GM19463 (cell line): ENCODE measurements around the gene HOXC6.
A peak's percentile ranks its signal among the peaks of the same experiment; 100 is the strongest.

Experiments used
- ATAC-seq: cut with Tn5 transposase; IDR thresholded peaks from one replicate; pipeline ENCODE4 v1.9.1; 2021; ENCODE audit warnings: mild to moderate bottlenecking, moderate library complexity; ENCODE audit not compliant: unreplicated experiment

HOXC6 gene

GRCh38 chr12:54012631-54013409, 15.4 kb upstream of the HOXC6 start:
- ATAC-seq: no peak

- no peak for ATAC-seq
Measured at GRCh38 chr12:54014377-54015017, 13.7 kb upstream of the HOXC6 start.

GRCh38 chr12:54015018-54015931, 13.0 kb upstream of the HOXC6 start:
- ATAC-seq: no peak

DNA sequence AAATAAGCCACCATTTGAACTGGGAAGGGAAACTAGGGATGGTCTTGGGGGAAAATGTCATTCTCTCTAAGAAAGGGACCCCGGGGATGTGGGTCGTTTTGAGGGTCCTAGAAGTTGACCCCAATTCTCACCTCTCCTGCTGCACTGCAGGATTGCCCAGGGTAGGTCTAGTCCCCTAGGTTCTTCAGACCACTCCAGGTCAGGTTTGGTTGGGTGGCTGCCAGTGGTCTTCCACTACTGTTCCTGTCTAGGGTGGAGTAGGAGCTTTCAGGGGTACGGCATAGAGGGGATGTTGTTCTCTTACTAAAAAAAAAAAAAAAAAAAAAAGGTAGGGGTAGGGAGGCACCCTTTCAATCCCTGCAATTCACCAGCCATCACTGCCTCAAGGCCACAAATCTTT, 12.2 kb upstream of the HOXC6 start:
- ATAC-seq: no peak

GRCh38 chr12:54016478-54016964, 11.7 kb upstream of the HOXC6 start:
- no peak for ATAC-seq

DNA sequence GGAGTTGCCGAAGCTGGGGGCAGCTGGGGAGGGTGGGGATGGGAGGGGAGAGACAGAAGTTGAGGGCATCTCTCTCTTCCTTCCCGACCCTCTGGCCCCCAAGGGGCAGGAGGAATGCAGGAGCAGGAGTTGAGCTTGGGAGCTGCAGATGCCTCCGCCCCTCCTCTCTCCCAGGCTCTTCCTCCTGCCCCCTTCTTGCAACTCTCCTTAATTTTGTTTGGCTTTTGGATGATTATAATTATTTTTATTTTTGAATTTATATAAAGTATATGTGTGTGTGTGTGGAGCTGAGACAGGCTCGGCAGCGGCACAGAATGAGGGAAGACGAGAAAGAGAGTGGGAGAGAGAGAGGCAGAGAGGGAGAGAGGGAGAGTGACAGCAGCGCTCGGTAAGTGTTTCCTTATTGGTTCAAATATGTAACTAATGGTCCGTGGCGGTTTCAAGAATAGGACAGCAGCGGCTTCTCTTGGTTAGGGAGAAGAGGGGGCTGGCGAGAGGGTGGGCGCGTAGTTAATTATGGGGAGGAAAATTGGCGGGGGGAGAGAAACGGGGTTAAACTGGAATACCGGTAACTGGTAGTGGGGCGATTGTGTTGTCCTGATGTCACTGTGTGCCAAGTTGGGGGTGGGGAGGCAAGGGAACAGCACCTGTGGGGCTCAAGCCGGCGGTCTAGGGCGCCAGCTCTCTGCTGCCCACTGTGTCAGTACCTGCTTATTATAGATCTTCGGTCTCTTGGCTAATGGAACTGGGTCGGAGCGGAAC, 11.0 kb upstream of the HOXC6 start:
- ATAC-seq: peak; percentile 28

DNA sequence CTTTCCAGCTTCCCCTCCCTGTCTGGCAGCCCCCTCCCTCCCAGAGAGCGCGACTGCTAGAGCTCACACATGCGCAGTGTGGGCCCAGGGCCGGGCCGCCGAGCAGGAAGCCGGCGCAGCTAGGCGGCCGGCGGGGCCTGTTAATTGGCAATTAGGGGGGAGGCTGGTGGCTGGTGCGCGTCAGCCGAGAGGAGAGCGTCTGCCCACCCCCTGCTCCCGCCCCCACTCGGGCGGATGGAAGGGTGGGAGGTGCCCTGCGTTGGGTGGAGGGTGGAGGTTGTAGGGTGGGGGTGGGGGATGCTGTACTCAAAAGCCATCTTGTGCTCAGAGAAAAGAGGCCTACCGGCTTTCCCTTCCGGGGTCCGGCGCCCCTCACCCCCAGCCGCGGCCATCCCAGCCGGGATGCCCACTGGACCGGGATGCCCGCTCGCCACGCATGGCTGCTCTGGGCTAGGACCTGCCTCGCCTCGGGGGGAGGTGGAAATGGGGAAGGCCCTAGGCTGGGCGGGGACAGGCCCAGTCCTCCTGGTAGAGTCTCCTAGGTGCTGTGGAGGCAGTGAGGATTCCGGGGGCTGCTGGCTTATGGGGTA, 10.3 kb upstream of the HOXC6 start:
- peak; percentile 84 for ATAC-seq

GRCh38 chr12:54018468-54018984, 9.7 kb upstream of the HOXC6 start:
- no peak for ATAC-seq

DNA sequence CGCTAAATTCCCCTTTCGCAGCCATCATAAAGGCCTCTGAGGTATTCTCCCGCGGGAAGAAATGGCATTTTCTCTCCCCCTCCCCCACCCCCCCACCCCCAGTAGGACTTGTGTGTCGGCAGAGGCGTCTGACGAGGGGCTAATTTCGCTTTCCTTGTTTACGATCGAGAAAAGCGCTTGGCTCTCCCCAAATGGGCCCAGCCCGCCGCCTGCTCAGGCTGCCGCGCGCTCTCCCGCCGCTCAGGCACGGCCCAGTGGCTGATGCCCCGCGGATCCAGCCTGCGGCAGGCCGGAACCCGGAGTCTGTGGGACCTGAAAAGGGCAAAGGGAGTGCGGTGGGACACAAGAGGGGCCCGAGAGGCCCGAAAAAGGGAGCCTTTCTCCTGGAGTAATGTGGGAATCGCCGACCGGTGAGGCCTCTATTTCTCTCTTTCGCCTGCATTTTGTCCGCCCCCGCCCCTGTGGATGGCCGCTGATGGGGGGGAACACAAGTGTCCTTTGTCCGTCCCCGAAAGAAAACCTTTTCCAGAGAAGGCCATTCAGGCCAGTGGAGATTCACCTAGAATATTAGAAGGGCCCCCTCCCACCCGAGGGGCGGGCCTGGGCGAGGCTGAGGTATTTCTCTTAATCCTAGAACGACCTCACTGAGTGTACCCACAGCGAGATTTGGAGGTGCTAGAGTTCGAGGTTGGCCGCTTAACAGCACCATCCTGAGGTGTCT, 9.0 kb upstream of the HOXC6 start:
- no peak for ATAC-seq

GRCh38 chr12:54019924-54020590, 8.2 kb upstream of the HOXC6 start:
- no peak for ATAC-seq

DNA sequence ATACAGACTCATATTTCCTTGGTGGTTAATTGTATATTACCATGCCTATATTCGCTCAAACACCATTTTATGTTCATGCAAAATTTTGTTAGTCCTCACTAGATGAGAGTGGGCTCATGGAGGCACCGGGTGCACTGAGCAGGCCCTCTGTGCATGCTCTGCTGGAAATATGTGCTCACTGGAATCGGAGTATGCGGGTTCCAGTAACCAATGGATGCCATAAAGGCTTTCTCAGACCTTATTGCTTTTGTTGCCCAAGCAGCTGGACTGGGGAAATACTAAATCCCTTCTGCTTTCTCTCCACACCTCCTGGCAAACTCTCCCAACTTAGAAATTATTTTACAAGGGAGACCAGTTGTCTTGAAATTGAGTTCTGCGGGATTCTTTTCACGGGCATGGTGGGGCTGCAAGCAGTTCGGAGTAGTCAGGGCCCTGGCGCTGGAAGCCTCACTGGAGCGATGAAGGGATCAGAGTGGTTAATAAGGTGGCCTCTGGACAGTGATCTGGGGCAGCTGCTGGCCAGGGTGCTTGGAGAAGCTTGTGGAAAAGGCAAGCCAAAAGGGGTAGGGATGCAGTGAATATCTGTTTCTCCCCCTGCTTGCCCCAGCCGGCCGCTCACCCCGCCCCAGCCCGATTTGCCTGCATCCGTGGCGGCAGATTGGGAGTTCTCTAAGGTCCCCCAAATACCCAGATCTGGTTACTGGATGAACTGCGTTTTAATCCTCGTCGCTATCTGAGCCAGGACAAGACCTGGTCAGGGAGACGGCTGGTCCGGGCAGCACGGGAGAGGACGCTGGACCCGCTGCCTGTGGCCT, 7.4 kb upstream of the HOXC6 start:
- ATAC-seq: no peak

DNA sequence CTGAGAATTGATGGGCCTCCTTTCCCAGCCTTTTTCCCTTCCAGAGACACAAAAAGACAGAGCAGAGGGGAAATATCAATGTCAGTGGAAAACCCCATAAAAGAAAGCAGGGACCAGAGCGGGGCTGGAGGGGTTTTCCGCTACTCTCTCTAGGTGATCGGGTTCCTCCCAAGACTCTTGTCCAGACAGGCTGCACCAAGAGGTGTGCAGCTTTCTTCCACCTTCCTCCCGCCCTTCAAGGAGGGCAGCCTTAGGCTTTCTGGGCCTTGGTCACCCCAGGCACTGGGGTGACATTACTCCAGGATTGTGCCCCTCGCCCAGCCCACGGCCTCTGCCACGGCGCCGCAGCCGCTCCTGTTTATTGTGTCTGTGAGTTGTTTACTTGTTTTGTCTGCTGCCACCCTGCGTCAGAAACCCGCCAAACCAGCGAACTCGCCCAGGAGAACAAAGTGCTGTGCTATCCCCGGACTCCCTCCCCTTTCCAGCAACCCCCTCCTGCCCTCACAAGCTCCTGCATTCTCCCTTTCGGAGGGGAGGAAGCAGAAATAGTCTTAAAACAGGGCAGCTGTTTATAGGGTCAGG, 6.7 kb upstream of the HOXC6 start:
- no peak for ATAC-seq

DNA sequence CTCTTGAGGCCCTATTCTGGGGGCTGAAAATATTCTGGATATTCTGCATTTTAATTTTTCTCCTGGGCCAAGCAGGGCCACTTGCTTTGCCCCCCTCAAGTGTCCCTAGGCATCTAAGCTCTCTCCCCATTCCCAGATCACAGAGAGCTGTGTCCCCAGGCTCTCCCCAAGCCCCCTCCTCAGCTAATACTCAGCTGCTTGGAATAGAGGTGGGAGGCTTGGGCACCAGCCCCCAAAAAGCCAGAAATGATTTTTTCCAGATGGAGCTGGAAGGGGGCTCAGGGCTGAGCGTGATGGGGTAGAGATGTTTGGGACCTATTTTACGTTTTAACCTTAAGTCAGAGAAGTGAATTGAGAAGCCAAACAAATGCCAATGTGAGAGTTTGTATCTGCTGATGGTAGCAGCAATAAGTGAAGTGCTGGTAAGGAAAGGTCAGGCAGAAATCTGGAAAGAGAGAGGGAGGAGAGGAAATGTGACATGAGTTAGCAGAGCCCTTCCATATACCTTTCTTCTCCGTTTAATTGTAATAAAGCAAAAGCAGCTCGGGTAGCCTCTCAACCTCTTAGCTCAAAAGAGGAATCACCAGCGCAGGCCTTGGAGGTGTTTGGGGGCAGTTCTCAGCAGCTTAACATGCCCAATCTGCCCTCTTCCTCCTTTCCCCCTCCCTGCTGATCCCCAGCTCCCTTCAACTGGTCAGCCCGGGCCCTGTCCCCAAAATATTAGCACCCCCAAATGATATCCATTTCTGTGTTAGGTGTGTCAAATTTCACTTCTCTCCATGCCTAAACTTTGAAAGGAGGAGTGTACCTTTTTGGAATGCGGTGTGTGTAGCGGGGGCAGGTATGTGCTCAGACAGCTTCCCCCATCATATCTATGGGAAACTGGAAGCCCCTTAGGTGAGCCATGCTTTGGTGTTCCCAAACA, 5.0 kb upstream of the HOXC6 start:
- no peak for ATAC-seq

DNA sequence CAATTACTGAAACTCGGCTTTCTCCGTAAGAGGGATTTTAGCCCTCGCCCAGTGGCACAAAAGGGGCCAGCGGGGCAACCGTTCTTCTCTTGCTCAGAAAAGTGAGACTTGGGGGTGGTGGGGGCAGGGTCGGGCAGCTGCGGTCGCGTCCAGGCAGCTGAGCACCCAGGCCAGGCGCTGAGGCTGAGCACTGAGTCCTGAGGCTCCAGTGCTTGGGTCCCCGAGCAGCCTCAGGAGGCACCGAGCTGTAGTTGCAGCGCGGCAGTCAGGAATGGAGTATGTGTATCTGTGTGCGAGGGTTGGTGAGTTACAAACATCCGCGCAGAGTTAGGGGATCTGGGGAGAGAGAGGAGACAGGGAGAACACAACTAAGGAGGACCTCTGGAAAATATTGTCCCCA, 4.1 kb upstream of the HOXC6 start:
- ATAC-seq: no peak

DNA sequence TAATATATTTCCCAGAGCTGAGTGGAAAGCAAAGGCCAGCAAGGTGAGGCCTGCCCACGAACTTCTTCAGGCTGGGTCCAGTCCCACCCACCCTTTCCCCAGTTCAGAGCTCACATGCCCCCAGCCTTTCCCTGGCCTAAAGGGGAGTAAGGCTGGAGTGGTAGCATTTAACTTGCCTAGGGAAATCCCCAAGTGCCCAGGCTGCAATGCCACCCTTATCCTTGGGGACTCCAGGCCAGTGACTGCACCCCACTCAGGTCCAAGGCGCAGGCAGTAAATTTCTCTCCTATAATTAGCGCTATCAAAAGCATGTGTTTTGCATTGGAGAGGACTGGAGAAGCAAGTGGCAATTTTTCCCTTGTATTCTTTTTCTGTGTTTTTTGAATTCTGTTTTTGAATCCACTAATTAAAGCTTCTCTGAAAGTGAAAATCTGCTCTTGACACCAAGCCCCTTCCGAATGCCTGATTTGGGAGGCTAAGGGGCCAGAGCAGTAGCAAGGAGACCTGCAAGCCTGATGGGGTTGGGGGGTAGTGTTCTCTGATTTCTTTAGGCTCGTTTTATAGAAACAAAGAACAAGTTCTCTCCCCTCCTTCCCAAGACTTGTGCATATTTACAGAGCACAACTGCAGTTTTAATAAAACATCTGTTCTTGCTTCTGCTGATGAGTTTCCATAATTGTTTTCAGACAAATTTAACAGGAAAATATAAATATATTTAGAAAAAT, 3.5 kb upstream of the HOXC6 start:
- no peak for ATAC-seq
